ENCODE data around the gene MAP1LC3B2. TPM values are rescaled to one million over a fixed set of nuclear protein-coding genes. Genes with fewer than 3 reads are reported as not detected.

The MAP1LC3B2 gene
- total and polyA plus RNA-seq, 2 of the 13 experiments (the other 11 are each of a cell fraction or from before 2014, with no cell fraction given): 0.60 to 2.2 TPM

DNA sequence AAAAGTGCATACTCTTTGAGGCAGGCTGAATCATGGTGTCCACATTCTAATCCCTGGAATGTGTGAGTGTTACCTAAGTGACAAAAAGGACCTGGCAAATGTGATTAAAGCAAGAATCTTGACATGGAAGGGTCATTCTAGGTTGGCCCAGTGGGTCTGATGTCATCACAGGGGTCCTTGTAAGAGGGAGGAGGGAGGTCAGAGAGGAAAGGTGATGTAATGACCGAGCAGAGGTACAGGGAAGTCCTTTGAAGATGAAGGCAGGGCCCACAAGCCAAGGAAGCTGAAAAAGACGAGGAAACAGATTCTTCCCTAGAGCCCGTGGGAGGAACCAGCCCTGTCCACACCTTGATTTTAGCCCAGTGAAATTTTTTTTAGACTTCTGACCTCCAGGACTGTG lies 60.1 kb downstream of the MAP1LC3B2 start (continued):
- TF ChIP-seq ZNF138 (CRISPR knock-in tag; IDR thresholded peaks at IDR 0.05; ENCODE audit: low read depth) (no peak), EZH2 (conservative IDR thresholded peaks at IDR 0.05; ENCODE audit: low read depth, low read length) (no peak), MXI1 (IDR thresholded peaks at IDR 0.05; ENCODE audit: borderline replicate concordance, low read depth, low read length) (no peak)
- TF ChIP-seq, protein P1, sequence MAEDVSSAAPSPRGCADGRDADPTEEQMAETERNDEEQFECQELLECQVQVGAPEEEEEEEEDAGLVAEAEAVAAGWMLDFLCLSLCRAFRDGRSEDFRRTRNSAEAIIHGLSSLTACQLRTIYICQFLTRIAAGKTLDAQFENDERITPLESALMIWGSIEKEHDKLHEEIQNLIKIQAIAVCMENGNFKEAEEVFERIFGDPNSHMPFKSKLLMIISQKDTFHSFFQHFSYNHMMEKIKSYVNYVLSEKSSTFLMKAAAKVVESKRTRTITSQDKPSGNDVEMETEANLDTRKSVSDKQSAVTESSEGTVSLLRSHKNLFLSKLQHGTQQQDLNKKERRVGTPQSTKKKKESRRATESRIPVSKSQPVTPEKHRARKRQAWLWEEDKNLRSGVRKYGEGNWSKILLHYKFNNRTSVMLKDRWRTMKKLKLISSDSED (CRISPR knock-in tag; IDR thresholded peaks at IDR 0.05): no peak

DNA sequence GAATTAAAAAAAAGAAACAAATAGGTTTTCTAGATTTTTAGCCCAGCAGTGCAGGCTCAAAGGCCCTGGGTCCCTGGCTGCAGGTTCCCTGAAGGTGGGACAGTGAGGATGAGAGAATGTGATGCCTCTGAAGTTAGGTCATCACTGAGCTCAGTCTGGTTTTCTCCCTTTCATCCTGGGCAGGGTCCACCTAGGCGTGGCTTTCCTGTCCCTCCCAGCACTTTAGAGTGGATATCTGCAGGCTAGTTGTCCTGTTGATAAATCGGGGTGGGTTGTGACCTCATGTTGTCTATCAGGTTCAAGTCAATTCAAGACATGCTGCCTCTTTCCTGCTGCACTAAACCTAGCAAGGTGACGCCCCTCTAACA lies 60.9 kb downstream of the MAP1LC3B2 start:
- H3K27me3 ChIP-seq (ENCODE audit: control insufficient read depth in 1 of 2, insufficient read depth in 2 of 2, low read length in 2 of 2): 0 out of 5 replicates have a peak, but pooled peaks cover 1 to 12% of the 10 kb centered on the region in 2 experiments
- H3K9ac ChIP-seq (ENCODE audit: insufficient read depth, low read depth, low read length): no peak overlapping the region
- BruUV-seq (replicated peaks): no TSS peak
- ChIA-PET CTCF (ENCODE audit: low intra/inter-chr PET ratio, low total read pairs) (no interaction called here), POLR2A (interaction anchor here (1.4 kb wide), 1 partner anchor 17 kb away, joined by 3 read pairs; no protein-coding TSS in a partner anchor)
- H3K27ac ChIP-seq (ENCODE audit: extremely low read length, insufficient read depth, low read length): no peak overlapping the region
- in situ Hi-C loops (cut with HindIII; ENCODE audit: extremely low pct_ligation_motif_present, low pct_unique_long_range_greater_than_20kb) (no loop called here), intact Hi-C loops (cut with micrococcal nuclease; ENCODE audit: unreplicated experiment) (no loop called here)
- WGBS (ENCODE audit: low lambda C conversion rate): 8% methylated on average over 1 of the region's 3 CpGs
- no peaks in the 10 kb centered on the region; the same call in 1 of the 2 replicates for H4K20me1 ChIP-seq (ENCODE audit: insufficient read depth, low read length)
- DNase-seq (ENCODE audit: low spot score) (peak; percentile 77), FAIRE-seq (peak; percentile 74), ATAC-seq (peak; percentile 93)
- H3K79me2 ChIP-seq (ENCODE audit: insufficient read depth, low read length): no peaks in the 10 kb centered on the region
- H3K4me1 ChIP-seq (ENCODE audit: insufficient read depth, low read length): peaks cover 17% of the 10 kb centered on the region
- peak overlapping the region; percentile 4; the same call in 1 of the 2 replicates for H3K4me2 ChIP-seq (ENCODE audit: low read depth, low read length)
- no peak overlapping the region for H3K4me3 ChIP-seq (replicated peaks in 1 of 3; ENCODE audit: insufficient read depth in 1 of 3, low read depth in 2 of 3, low read length in 3 of 3)
- 0 out of 2 replicates have a peak, but pooled peaks cover 7% of the 10 kb centered on the region for H3K9me3 ChIP-seq (ENCODE audit: low read length)
- H3K36me3 ChIP-seq (replicated peaks in 1 of 2; ENCODE audit: control insufficient read depth in 1 of 2, insufficient read depth in 2 of 2, low read length in 2 of 2): no peaks in the 10 kb centered on the region
- H2AFZ ChIP-seq (ENCODE audit: low read length): no peak overlapping the region
- TF ChIP-seq, protein P2, sequence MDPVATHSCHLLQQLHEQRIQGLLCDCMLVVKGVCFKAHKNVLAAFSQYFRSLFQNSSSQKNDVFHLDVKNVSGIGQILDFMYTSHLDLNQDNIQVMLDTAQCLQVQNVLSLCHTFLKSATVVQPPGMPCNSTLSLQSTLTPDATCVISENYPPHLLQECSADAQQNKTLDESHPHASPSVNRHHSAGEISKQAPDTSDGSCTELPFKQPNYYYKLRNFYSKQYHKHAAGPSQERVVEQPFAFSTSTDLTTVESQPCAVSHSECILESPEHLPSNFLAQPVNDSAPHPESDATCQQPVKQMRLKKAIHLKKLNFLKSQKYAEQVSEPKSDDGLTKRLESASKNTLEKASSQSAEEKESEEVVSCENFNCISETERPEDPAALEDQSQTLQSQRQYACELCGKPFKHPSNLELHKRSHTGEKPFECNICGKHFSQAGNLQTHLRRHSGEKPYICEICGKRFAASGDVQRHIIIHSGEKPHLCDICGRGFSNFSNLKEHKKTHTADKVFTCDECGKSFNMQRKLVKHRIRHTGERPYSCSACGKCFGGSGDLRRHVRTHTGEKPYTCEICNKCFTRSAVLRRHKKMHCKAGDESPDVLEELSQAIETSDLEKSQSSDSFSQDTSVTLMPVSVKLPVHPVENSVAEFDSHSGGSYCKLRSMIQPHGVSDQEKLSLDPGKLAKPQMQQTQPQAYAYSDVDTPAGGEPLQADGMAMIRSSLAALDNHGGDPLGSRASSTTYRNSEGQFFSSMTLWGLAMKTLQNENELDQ (CRISPR knock-in tag; IDR thresholded peaks at IDR 0.05; ENCODE audit: borderline replicate concordance): no peak
- TF ChIP-seq ZBTB8A (CRISPR knock-in tag; IDR thresholded peaks at IDR 0.05; ENCODE audit: borderline replicate concordance, low read depth) (no peak), AGO2 (optimal IDR thresholded peaks at IDR 0.05; ENCODE audit: low read depth, low read length) (no peak), AGO1 (IDR thresholded peaks at IDR 0.05; ENCODE audit: low read depth, low read length, poor library complexity, severe bottlenecking) (no peak), ZNF17 (CRISPR knock-in tag; IDR thresholded peaks at IDR 0.05) (no peak), ZNF577 (CRISPR knock-in tag; IDR thresholded peaks at IDR 0.05; ENCODE audit: borderline replicate concordance, low read depth) (no peak), FUBP1 (CRISPR knock-in tag; IDR thresholded peaks at IDR 0.05; ENCODE audit: borderline replicate concordance) (no peak), U2AF1 (optimal IDR thresholded peaks at IDR 0.05; ENCODE audit: low read depth, low read length) (no peak), ASH2L (IDR thresholded peaks at IDR 0.05; ENCODE audit: insufficient read length, low read depth, low read length) (no peak), ZNF678 (CRISPR knock-in tag; IDR thresholded peaks at IDR 0.05) (no peak), BORCS8-MEF2B (CRISPR knock-in tag; IDR thresholded peaks at IDR 0.05) (no peak)
- TF ChIP-seq, protein P3, sequence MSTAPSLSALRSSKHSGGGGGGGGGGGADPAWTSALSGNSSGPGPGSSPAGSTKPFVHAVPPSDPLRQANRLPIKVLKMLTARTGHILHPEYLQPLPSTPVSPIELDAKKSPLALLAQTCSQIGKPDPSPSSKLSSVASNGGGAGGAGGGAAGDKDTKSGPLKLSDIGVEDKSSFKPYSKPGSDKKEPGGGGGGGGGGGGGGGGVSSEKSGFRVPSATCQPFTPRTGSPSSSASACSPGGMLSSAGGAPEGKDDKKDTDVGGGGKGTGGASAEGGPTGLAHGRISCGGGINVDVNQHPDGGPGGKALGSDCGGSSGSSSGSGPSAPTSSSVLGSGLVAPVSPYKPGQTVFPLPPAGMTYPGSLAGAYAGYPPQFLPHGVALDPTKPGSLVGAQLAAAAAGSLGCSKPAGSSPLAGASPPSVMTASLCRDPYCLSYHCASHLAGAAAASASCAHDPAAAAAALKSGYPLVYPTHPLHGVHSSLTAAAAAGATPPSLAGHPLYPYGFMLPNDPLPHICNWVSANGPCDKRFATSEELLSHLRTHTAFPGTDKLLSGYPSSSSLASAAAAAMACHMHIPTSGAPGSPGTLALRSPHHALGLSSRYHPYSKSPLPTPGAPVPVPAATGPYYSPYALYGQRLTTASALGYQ (CRISPR knock-in tag; IDR thresholded peaks at IDR 0.05): no peak
